Measurements from ENCODE around the gene PTPRC. TPM values are rescaled to one million over a fixed set of nuclear protein-coding genes. Genes with fewer than 3 reads are reported as not detected.

PTPRC gene
- total RNA-seq, 6 experiments from 2014 or later = 5.1 to 55.7 (median 13.2) TPM

GRCh38 chr1:198678901-198679329, 40.1 kb downstream of the PTPRC start:
- Histone ChIP-seq H3K27ac (no peak overlapping the region), H3K27me3 (no peaks in the 10 kb centered on the region), H3K9me3 (no peaks in the 10 kb centered on the region), H3K4me1 (no peaks in the 10 kb centered on the region), H3K4me3 (no peak overlapping the region), H3K36me3 (no peaks in the 10 kb centered on the region)
- TF ChIP-seq, protein P1, sequence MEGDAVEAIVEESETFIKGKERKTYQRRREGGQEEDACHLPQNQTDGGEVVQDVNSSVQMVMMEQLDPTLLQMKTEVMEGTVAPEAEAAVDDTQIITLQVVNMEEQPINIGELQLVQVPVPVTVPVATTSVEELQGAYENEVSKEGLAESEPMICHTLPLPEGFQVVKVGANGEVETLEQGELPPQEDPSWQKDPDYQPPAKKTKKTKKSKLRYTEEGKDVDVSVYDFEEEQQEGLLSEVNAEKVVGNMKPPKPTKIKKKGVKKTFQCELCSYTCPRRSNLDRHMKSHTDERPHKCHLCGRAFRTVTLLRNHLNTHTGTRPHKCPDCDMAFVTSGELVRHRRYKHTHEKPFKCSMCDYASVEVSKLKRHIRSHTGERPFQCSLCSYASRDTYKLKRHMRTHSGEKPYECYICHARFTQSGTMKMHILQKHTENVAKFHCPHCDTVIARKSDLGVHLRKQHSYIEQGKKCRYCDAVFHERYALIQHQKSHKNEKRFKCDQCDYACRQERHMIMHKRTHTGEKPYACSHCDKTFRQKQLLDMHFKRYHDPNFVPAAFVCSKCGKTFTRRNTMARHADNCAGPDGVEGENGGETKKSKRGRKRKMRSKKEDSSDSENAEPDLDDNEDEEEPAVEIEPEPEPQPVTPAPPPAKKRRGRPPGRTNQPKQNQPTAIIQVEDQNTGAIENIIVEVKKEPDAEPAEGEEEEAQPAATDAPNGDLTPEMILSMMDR (IDR thresholded peaks at IDR 0.05) = no peak
- no peak for TF ChIP-seq POLR2A (IDR thresholded peaks at IDR 0.05)
- no peak for DNase-seq
- peak in 3 of 4 donors; percentile 12 to 19 (median 18) for ATAC-seq
- 73% methylated on average over 6 of the region's 12 CpGs for WGBS (ENCODE audit: insufficient coverage, low coverage, low lambda C conversion rate, missing lambda C conversion rate)
- intact Hi-C loops (cut with DNase I) = no loop called here

GRCh38 chr1:198679535-198680173, 40.8 kb downstream of the PTPRC start:
- intact Hi-C loops (cut with DNase I) = no loop called here
- Histone ChIP-seq H3K4me3 (no peak overlapping the region), H3K27ac (no peak overlapping the region)

GRCh38 chr1:198680174-198680875, 41.5 kb downstream of the PTPRC start:
- DNase-seq (no peak), ATAC-seq (no peak)
- Histone ChIP-seq H3K4me3 (no peak overlapping the region), H3K9me3 (no peaks in the 10 kb centered on the region), H3K27me3 (no peaks in the 10 kb centered on the region), H3K27ac (no peak overlapping the region), H3K36me3 (no peaks in the 10 kb centered on the region), H3K4me1 (no peaks in the 10 kb centered on the region)
- no peak for TF ChIP-seq POLR2A (IDR thresholded peaks at IDR 0.05)
- TF ChIP-seq, protein P1 (IDR thresholded peaks at IDR 0.05) = no peak
- intact Hi-C loops (cut with DNase I) = no loop called here
- WGBS (ENCODE audit: insufficient coverage, low coverage, low lambda C conversion rate, missing lambda C conversion rate) = 80% methylated on average over 11 of the region's 15 CpGs

More at GRCh38 chr1:198679535-198680173, 40.8 kb downstream of the PTPRC start:
- TF ChIP-seq, protein P1 (IDR thresholded peaks at IDR 0.05) = no peak
- TF ChIP-seq POLR2A (IDR thresholded peaks at IDR 0.05) = no peak
- WGBS (ENCODE audit: insufficient coverage, low coverage, low lambda C conversion rate, missing lambda C conversion rate) = 79% methylated on average over 6 of the region's 31 CpGs
- peak in 1 of 3 donors; percentile 46 for DNase-seq
- H3K27me3 ChIP-seq = no peaks in the 10 kb centered on the region
- ATAC-seq = peak in 1 of 4 donors; percentile 15
- no peaks in the 10 kb centered on the region for H3K36me3 ChIP-seq
- H3K4me1 ChIP-seq = no peaks in the 10 kb centered on the region
- H3K9me3 ChIP-seq = no peaks in the 10 kb centered on the region

GRCh38 chr1:198681252-198681651, 42.4 kb downstream of the PTPRC start:
- WGBS (ENCODE audit: insufficient coverage, low coverage, low lambda C conversion rate, missing lambda C conversion rate) = 20% methylated on average over 1 of the region's 1 CpG
- Histone ChIP-seq H3K36me3 (no peaks in the 10 kb centered on the region), H3K4me3 (no peak overlapping the region), H3K9me3 (no peaks in the 10 kb centered on the region), H3K27ac (peak overlapping the region in 1 of 3 donors; percentile 41), H3K27me3 (no peaks in the 10 kb centered on the region), H3K4me1 (no peaks in the 10 kb centered on the region)
- intact Hi-C loops (cut with DNase I) = no loop called here
- ATAC-seq (no peak), DNase-seq (no peak)
- TF ChIP-seq, protein P1 (IDR thresholded peaks at IDR 0.05) = no peak
- no peak for TF ChIP-seq POLR2A (IDR thresholded peaks at IDR 0.05)
